Right renal pelvis (tissue), 4 donors: ENCODE measurements around the gene GRAMD2B. TPM values are rescaled to one million over a fixed set of nuclear protein-coding genes. Genes with fewer than 3 reads are reported as not detected.
A peak's percentile ranks its signal among the peaks of the same experiment; 100 is the strongest.
"Not testable (repeated sequence)": the region's sequence is repeated elsewhere in the genome, so short reads cannot be mapped to it uniquely, and the experiment has no call there.

Experiments used
- DNase-seq, 4 donors: peaks; one replicate each; pipeline ENCODE4 v3.0.0-alpha.2; 2013; ENCODE audit warnings: low read depth in 4 of 4, low spot score in 3 of 4, missing footprints in 1 of 4
- polyA plus RNA-seq, 4 donors: library from polyadenylated mRNA; unstranded; fragments of 120-200 nt; gene quantifications; one replicate each; pipeline ENCODE4 v1.2.1, GENCODE V29; 2013; ENCODE audit not compliant: insufficient read length in 4 of 4

GRAMD2B gene
- polyA plus RNA-seq, 4 donors = 21.1 to 30.4 (median 27.6) TPM

DNA sequence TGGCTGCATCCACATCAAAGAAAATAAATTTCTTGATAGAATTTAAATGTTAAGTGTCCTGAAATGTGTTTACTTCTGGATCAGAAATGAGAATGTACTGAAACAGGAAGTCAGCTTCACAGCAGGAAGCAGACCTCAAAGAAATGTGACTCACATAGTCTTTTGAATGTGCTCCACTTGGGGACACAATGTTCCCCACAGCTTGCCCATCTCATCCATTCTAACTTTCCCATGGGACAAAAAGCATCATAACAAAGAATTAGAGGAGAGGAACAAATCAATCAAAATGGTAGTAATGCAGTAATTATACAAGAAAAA is 85.7 kb downstream of the GRAMD2B start:
- DNase-seq = no peak

DNA sequence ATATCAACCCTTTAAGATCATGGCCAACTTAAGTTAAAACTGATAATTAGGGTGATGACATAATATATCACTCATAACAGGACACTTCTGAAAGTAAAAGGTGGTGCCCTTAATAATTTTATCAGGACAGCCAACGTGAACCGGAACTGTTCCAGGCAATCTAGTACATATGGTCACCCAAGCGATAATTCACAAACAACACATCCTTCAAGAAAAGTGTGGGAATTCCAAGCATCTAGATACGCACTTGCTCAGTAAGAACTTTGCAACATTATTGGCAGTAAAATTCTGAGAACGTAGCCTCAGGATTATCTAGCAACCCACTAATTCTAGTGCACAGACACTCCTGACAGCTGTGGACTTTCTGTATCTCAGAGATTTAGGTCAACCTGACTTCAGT is 86.1 kb downstream of the GRAMD2B start:
- DNase-seq = no peak

DNA sequence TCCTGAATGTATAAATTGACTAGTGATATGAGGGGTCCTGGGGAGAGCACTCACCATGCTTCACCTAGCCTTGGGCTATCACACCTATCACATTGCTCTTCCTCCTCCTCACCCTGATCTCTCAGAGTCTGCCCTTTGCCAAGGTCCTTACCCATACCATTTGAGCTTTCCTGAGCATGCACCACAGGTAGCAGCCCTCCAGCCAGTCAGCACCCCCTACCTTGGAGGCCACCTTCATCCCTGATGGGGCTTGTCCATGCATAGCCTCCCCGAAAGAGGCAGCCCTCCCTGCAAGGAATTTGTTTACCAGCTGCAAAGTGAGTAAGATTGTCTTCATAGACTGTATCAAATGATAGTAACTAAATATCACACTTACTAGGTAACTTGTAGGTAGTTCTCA is 88.8 kb downstream of the GRAMD2B start:
- no peak for DNase-seq

DNA sequence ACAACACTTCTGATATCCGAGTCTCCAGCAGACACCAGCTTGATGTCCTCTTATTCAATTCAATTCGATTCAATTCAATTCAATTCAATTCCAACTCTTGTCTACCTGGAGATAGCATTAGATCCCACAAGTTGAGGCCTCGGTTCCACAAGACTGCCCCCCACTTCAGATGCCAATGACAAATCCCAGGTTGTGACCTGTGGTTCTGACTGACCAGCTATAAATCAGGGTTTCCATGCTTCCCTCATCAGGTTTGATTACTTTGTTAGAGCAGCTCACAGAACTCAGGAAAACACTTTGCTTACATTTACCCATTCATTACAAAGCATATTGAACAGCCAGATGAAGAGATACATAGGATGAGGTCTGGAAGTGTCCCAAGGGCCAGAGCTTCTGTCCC is 89.2 kb downstream of the GRAMD2B start:
- no peak for DNase-seq

DNA sequence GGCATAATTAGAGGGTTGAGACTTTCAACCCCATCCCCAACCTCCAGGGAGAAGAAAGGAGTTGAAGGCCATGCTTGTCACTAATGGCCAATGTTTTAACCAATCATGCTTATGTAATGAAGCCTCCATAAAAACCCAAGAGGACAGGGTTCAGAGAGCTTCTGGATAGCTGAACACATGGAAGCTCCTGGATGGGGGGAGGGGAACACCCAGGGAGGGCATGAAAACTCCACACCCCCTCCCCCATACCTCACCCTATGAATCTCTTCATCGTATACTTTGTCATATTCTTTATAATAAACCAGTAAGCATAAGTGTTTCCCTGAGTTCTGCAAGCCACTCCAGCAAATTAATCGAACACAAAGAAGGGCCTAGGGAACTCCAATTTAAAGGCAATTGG is 90.1 kb downstream of the GRAMD2B start:
- DNase-seq = no peak

DNA sequence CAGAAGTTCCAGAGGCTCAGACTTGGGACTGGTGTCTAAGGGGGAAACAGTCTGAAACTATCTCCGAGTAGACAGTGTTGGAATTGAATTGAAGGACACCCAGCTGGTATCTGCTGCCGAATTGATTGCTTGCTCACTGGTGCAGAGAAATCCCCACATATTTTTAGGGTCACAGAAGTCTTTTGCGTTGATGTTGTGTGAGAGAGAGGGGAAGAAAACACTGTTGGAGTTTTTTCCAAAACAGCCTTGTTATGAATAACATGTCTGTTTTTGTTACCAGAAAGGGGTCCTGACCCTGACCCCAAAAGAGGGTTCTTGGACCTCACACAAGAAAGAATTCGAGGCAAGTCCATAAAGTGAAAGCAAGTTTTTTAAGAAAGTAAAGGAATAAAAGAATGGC is 90.5 kb downstream of the GRAMD2B start:
- DNase-seq = no peak

DNA sequence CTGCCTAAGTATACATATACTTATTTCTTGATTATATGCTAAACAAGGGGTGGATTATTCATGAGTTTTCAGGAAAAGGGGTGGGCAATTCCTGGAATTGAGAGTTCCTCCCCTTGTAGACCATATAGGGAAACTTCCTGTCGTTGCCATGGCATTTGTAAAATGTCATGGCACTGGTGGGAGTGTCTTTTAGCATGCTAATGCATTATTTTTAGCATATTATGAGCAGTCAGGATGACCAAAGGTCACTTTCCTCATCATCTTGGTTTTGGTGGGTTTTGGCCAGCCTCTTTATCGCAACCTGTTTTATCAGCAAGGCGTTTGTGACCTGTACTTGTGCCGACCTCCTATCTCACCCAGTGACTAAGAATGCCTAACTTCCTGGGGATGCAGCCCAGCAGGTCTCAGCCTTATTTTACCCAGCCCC is 90.9 kb downstream of the GRAMD2B start:
- no peak for DNase-seq

DNA sequence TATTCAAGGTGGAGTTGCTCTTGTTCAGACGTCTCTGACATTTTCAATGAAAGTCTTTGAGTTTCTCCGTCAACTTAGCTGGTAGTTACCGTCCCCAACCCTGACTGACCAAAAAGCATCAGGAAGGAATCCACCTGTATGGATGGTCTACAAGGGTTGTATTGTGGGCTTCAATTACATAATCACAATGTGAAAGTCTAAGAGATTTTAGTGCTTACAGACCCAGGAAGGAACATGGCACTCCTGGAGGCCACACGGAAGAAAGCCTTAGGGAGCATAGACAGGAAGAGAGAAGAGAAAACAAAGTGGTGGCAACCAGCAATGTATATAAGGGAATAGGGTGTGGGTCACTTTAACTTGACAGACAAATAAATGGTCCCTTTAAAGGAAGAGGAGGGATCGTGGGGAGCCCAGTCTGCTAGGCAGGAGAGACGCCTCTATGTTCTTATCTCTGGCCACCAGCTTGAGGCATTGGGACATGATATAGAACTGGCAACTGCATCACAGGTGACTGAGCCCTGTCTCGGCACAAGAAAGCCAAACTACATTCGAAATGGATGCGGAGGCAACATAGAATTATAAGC is 91.4 kb downstream of the GRAMD2B start:
- no peak for DNase-seq

DNA sequence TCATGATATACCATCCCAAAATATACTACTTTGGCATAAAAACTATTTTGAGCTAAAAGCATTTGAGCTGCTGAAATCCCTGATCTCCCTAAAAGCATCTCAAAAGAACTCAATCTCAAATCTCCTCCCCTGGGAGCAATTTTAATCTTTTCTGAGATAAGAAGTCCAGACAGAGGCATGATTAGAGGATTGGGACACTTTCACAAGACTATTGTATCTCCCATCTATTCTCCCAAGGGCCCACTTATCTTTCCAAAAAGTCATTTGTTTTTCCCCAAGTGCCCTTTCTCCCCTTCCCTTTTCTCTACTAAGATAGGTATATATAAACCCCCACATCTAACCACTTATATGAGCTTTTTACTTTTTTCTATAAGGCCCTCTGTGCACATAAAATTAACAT is 92.1 kb downstream of the GRAMD2B start:
- no peak for DNase-seq

DNA sequence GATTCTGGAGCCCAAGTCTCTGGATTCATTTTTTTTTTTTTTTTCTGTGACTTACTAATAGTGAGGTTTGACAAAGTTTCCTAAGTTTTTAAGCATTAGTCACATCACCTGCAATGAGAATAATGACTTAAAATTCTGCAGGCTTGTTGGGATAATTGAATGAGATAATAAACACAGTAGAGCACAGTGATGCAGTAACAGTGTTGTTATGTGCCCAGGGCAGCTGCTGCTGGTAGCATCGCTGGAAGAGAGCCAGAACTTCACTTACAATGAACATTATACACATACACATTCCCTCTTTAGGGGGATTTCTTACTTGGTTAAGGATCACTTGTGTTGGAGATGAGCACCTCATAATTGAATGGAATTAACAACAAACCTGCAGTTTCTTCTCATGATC is 92.9 kb downstream of the GRAMD2B start:
- no peak for DNase-seq

DNA sequence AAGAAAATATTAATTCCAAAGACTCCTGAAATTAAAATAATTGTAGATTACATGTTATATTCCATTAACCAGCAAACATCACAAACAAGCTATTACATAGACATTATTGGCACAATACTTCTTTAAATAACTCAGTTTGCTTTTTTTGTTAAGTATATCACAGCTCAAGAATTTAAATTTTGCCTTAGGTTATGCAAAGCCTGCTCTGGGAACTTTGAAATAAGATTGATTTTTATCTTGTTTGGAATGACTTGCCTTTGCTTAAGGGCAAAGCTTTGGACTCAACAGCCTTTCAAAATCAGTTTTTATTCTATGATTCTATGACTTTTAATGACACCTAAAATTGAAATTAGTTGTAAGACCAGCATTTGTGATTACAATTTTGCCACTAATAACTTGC is 93.6 kb downstream of the GRAMD2B start:
- no peak for DNase-seq

DNA sequence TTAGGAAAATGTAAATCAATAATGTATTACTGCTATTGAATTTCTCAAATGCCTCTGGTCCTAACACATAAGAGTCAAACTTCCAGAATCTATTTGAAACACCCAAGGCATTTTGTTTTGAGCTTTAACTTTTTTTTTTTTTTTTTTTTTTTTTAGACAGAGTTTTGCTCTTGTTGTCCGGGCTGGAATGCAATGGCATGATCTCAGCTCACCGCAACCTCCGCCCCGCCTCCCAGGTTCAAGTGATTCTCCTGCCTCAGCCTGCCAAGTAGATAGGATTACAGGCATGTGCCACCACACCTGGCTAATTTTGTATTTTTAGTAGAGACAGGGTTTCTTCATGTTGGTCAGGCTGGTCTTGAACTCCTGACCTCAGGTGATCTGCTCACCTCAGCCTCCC is 96.0 kb downstream of the GRAMD2B start:
- DNase-seq = not testable (repeated sequence)

DNA sequence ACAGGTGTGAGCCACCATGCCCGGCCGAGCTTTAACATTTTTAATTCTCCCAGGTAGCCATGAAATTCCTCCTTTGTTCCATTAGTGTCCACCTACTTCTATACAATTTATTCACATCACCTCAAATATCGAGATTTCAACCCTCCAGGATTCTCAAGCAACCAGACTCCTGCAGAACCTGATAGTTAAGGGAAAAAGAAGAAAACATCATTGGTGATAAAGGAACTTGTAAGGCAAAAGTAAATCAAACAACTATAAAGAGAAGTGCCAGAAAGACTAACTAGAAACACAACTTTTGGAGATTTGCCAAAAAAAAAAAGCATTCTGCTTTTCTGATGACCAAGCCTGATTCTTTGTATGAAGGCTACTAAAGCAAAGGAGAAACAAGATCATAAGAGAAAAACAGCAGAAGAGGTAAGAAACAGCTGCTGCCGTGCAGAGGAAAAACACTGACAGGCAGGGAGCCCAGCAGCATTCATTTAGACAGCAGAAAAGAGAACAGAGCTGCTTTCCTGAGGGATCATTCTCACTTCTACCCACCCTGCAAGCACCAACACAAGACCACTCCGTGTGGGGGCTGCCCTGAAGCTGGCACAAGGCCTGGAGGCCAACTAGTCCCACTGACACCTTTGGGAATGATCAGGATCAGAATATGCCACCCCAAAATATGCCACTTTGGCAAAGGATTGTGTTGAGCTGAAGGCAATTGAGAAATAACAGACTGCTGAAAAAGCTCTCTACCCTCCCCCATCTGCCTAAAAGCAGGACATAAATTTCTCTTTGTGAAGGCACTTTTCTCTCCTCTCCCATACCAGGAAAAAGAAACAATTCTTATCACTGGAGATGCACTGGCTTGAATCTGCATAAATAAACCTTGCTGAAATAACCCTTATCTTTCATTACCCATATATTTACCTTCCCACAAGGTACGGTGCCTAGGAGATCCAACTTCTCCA is 96.7 kb downstream of the GRAMD2B start:
- DNase-seq = peak in 2 of 4 donors; percentile 33 to 40

DNA sequence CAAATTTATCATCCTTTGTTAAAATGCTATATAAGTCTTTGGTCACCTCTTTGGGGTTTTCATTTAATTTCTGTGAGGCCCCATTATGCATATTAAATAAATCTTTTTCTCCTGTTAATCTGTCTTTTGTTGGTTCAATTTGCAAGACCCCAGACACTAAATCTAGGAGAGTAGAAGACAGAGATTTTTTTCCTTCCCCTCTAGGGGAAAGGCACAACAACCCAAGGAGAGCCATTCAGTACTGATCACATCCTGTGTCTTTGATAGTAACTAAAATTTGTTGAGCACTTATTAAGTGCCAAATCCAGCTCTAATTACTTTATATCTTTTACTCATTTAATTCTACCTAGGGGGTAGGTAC is 97.4 kb downstream of the GRAMD2B start:
- no peak for DNase-seq

DNA sequence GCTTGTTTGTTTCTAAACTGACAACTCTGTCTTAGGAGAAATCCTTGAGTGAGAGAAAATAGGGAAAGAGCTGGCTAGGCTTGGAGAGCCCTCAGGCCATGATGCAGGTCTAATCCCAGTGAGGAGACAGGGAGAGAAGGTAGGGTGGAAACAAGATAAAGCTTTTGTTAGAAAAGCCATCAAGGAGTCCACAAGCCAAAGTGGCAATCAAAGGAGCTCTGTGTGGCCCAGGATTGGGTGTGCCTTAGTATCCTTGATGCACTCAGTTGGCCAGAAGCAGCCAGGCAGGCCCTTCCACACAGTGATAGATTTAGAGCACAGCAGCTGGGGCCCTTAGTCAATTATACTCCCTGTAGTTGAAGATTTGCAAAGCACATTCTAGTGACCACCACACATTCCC is 97.9 kb downstream of the GRAMD2B start:
- no peak for DNase-seq

DNA sequence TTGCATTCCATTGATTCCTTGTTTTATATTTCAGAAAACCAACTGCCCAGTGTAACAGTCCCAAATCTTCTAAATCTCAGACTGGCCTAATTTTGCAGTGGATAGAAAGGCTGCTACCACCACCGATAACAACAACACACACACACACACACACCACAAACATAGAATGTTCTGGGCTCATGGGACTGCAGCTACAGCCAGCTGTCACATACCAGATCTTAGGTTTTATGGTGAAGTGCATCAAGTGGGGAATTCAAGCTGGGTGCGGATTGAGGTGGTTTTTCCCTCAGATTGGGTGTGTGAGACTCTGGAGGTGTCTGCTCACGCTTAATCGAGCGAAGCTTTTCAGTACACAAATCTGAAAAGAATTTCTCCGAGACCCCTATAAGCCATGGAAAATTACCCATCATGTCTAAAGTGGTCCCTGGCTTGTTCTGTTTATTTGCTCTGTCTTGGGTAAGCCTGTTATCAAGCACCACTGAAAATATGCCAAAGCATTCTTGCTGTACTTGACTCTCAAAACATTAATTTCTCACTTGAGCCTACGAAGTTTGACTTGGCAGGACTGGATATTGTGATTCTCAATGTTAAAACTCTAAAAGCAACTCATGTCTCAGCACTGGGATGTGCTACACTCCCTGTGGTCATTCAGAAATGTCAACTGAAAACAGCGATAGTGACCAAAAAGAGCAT is 100.8 kb downstream of the GRAMD2B start:
- DNase-seq = no peak

DNA sequence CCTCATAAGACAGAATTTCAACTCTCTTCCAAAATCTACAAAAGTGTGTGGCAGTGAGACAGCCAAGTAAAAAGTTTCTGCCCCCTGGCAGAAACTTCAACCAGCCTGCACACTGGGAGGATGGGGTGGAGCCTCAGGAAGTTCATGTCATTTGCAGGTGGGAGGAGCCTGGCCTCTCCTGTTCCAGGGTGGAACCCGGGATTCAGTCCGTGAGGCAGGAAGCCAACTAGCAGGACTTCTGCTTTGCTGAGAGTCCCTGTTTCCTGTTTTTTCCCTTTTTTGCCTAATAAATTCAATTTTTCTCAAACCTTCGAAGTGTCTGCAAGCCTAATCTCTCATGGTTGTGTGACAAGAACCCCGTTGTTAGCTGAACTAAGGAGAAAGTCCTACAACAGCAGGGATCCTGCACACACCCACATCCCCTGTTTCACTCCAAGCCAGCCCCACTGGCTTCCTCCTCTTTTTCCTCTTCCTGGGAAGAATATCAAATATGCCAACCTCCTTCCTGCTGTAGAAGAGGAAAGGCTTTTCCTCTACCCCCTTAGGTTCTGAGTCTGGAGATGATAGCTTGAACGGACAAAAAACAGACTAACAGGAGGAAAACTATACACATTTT is 102.5 kb downstream of the GRAMD2B start:
- DNase-seq = no peak

DNA sequence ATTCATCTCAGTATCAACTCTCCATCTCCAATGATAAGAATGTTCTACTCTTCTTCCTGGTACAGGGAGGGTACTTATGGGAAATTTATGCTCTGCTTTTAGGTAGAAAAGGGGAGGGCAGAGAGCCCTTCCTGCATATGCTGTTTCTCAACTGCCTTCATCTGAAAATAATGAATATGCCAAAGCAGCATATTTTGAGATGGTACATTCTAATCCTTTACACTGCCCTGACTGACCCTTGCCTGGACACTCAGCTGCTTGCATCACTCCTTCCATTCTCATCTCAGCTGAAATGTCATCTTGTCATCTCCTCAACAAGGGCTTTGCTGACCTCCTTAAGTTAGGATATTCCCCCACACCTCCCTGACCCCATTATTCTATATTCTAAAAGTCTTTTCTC is 103.3 kb downstream of the GRAMD2B start:
- DNase-seq = no peak

DNA sequence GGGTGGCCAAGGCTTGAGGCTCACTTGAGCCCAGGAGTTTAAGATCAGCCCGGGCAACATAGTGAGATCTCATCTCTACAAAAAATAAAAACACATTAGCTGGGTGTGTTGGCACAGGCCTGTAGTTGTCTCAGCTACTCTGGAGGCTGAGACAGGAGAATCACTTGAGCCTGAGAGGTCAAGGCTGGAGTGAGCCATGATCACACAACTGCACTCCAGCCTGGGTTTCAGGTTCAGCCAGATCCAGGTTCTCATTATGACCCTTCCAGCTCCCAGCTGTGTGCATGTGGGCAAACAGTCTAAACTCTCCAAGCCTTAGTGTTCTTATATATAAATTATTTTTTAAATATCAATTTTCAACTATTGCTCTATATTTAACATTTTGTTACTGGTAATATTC is 103.9 kb downstream of the GRAMD2B start:
- no peak for DNase-seq

DNA sequence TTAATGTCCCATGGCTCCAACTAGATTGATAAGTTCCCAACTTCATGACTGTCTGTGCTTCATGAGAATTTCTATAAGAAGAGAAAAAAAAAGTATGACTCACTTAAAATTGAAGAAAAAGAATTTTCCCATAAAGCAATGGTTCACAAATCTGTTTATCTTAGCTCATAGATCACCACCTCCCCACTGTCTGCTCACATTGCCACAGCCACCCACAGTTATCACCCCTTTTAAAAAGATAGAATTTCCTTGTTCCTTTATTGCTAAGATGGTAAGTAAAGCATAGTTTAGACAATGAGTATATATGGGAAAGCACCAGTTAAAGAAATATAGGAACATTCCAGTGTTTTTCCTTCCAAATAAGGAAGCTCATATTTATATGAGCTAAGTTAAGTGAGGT is 104.7 kb downstream of the GRAMD2B start:
- no peak for DNase-seq

DNA sequence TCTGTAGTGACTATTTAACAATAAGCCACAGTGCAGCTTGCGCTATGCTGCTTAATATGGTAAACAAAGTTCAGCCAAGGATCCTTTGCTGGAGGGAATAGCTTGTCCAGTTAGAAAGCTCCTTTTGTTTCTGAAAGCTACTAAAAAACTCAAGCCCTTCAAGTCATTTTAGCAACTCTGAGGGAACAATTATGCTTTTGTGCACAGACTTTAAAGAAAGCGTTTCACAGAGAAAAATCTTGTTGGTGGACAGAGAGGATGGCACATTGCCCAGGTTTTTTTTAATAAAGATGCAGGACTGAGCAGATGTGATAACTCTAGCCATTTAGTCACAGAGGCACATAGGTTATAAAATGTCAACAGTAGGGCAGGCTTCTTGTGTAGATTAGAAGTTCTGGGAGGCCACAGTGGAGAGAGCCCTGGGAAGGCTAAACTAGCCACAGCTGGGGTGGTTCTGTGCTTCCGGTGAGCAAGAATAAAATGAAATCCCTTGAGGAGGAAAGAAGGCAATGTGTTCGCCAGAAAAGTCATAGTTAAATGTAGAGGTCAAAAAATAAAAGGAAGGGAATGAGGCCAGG is 108.4 kb downstream of the GRAMD2B start:
- DNase-seq = peak in 2 of 4 donors; percentile 29 to 38
